ENCODE data around the gene MTA1. TPM values are rescaled to one million over a fixed set of nuclear protein-coding genes. Genes with fewer than 3 reads are reported as not detected.
A peak's percentile ranks its signal among the peaks of the same experiment; 100 is the strongest.

The MTA1 gene
- total and polyA plus RNA-seq, 12 donors = 11.8 to 270 (median 59.5) TPM

- H3K27ac ChIP-seq = peak overlapping the region in 2 of 5 donors; percentile 17 to 65
- peaks cover 14 to 23% of the 10 kb centered on the region in 2 donors for H3K4me1 ChIP-seq (replicated peaks in 1 of 2)
- TF ChIP-seq POLR2A (IDR thresholded peaks at IDR 0.05) = no peak
- no peaks in the 10 kb centered on the region for H3K27me3 ChIP-seq
- 76 to 80% (median 79%) methylated on average over 19 to 21 of the region's 21 CpGs for WGBS, 4 donors
- no peaks in the 10 kb centered on the region for H3K36me3 ChIP-seq (replicated peaks in 1 of 2)
- DNase-seq = peak in 1 of 7 donors; percentile 71
- intact Hi-C loops (cut with DNase I) = no loop called here
- no peaks in the 10 kb centered on the region for H3K9me3 ChIP-seq (replicated peaks in 1 of 3)
- H3K4me3 ChIP-seq = no peak overlapping the region
Observed at GRCh38 chr14:105422695-105423487, 3.3 kb downstream of the MTA1 start.

DNA sequence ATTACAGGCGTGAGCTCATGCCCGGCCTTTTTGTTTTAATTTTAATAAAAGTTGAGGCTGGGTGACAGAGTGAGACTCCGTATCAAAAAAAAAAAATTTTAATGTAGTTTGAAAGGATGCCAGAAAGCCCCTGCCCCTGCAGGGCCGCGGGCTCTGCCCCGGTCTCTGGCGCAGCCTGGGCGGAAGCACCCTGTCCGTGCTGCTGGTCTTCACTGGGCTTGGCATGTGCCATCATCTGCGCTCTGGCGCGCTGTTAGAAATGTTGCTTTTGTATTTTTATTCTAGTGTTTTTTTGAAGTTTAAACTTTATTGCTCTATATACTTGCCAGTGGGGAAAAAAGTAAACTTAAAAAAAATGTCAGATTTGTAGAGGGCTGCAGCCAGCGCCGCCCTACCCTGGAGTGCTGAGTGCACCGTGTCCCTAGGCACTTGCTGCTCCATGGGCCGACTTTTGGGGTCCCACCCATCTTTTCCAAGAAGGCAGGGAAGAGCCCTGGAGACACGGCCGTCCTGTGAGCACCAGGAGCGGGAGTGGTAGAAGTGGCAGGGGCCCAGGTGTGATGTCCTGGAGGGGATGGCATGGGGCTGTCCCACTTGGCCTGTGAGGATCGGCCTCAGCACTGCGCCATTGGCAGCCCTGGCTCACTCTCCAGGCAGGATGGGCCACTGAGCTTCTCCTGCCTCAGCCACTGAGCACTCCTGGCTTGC, 4.0 kb downstream of the MTA1 start:
- H3K4me3 ChIP-seq = no peak overlapping the region
- no peaks in the 10 kb centered on the region for H3K9me3 ChIP-seq (replicated peaks in 1 of 3)
- TF ChIP-seq, protein P1, sequence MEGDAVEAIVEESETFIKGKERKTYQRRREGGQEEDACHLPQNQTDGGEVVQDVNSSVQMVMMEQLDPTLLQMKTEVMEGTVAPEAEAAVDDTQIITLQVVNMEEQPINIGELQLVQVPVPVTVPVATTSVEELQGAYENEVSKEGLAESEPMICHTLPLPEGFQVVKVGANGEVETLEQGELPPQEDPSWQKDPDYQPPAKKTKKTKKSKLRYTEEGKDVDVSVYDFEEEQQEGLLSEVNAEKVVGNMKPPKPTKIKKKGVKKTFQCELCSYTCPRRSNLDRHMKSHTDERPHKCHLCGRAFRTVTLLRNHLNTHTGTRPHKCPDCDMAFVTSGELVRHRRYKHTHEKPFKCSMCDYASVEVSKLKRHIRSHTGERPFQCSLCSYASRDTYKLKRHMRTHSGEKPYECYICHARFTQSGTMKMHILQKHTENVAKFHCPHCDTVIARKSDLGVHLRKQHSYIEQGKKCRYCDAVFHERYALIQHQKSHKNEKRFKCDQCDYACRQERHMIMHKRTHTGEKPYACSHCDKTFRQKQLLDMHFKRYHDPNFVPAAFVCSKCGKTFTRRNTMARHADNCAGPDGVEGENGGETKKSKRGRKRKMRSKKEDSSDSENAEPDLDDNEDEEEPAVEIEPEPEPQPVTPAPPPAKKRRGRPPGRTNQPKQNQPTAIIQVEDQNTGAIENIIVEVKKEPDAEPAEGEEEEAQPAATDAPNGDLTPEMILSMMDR (IDR thresholded peaks at IDR 0.05) = no peak
- TF ChIP-seq POLR2A (IDR thresholded peaks at IDR 0.05) = no peak
- no peak for DNase-seq
- 93 to 96% (median 94%) methylated on average over 17 to 21 of the region's 21 CpGs for WGBS, 4 donors
- no peaks in the 10 kb centered on the region for H3K36me3 ChIP-seq (replicated peaks in 1 of 2)
- no peak overlapping the region for H3K27ac ChIP-seq
- no peaks in the 10 kb centered on the region for H3K27me3 ChIP-seq
- intact Hi-C loops (cut with DNase I) = no loop called here
- H3K4me1 ChIP-seq (replicated peaks in 1 of 2) = peaks cover 14 to 23% of the 10 kb centered on the region in 2 donors

GRCh38 chr14:105424861-105425260, 5.2 kb downstream of the MTA1 start:
- no peak for DNase-seq
- Histone ChIP-seq H3K36me3 (replicated peaks in 1 of 2) (no peaks in the 10 kb centered on the region), H3K9me3 (replicated peaks in 1 of 3) (no peaks in the 10 kb centered on the region), H3K4me3 (no peak overlapping the region), H3K27ac (no peak overlapping the region), H3K4me1 (replicated peaks in 1 of 2) (peaks cover 14 to 16% of the 10 kb centered on the region in 2 donors), H3K27me3 (no peaks in the 10 kb centered on the region)
- TF ChIP-seq, protein P1 (IDR thresholded peaks at IDR 0.05) = no peak
- no peak for TF ChIP-seq POLR2A (IDR thresholded peaks at IDR 0.05)
- intact Hi-C loops (cut with DNase I) = no loop called here
- WGBS, 4 donors = 95 to 100% (median 96%) methylated on average over 1 to 12 of the region's 12 CpGs

GRCh38 chr14:105425823-105426247, 6.2 kb downstream of the MTA1 start:
- WGBS, 4 donors = 92 to 100% (median 98%) methylated on average over 6 to 23 of the region's 23 CpGs
- no peak for DNase-seq
- TF ChIP-seq, protein P1 (IDR thresholded peaks at IDR 0.05) = no peak
- TF ChIP-seq POLR2A (IDR thresholded peaks at IDR 0.05) = no peak
- Histone ChIP-seq H3K4me3 (no peak overlapping the region), H3K36me3 (replicated peaks in 1 of 2) (no peaks in the 10 kb centered on the region), H3K27me3 (no peaks in the 10 kb centered on the region), H3K9me3 (replicated peaks in 1 of 3) (no peaks in the 10 kb centered on the region), H3K27ac (no peak overlapping the region), H3K4me1 (replicated peaks in 1 of 2) (peaks cover 9 to 16% of the 10 kb centered on the region in 2 donors)
- intact Hi-C loops (cut with DNase I) = no loop called here

All from adrenal gland (tissue), 12 donors.